EH (cell line): ENCODE measurements around the gene ALX4.

Experiments
- DNase-seq: peaks from one replicate; pipeline ENCODE4 v3.0.0-alpha.2; 2015; ENCODE audit warnings: low read depth

The ALX4 gene

GRCh38 chr11:44267750-44268613 is 42.0 kb downstream of the ALX4 start:
- DNase-seq, result peak; percentile 29

DNA sequence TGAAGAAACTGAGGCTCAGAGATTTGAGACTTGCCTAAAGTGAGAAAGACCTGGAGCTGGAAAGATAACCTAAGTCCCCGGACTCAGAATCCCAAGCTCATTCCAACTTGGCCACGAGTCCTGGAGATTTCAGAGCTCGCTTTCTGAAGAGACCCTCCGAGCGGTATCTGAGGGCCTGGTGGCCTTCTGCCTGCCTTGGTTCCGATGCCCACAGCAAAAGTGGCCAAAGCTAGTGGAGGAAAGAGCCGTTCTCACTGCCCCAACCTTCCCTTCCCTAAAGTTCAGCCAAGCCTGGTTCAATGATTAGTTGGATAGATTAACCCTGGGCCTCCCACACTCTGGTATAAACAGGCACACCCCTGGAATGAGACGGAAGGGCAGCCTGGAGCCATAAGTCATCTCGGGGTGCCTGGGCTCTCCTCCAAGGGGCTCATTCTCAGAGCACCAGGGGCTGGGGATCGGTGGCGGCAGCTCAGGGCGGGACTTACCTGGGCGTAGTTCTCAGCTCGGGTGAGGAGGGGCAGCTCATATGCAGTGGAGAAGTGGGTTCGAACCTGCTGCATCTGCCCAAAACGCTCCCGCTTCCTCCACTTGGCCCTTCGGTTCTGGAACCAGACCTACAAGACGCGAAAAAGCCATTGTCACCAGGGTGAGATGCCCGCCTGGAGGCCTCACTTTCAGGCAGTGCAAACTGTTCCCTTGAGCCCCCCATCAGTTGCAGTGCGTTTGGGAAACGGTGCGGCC is 42.8 kb downstream of the ALX4 start:
- no peak for DNase-seq

DNA sequence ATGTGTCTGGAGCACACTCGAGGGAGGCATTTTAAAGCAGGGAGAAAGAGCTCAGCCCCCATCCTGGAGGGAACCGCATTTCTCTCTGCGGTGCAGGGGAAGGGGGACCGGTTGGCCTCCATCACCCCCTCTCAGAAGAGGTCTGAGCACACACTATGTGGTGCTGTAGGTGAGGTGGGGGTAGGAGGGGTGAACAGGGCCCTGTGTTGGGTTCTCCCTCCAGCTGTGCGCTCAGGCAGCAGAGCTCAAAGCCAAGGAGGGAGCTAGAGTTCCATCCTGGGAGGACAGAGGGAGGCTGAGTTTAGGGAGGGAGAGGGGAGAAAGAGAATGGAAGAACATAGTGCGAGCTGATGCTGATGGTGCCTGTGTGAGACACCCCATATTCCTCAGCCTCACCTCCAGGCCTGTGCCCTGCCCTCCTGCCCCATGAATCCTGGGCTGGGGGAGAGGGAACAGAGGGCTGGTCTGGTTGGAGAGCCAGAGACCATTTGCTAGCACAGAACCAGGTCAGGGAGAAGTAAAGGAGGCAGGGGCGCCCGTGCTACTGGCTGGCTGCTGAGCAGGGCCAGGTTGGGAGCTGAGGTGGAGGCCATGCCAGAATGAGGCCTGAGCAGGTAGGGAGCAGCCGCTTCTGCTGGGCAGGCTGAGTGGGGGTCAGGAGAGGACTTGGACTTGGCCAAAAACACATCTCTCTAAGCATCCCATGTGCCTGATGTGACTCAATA is 43.7 kb downstream of the ALX4 start:
- DNase-seq, result no peak

- no peak for DNase-seq
Observed at GRCh38 chr11:44264761-44265160, 45.2 kb downstream of the ALX4 start.

DNA sequence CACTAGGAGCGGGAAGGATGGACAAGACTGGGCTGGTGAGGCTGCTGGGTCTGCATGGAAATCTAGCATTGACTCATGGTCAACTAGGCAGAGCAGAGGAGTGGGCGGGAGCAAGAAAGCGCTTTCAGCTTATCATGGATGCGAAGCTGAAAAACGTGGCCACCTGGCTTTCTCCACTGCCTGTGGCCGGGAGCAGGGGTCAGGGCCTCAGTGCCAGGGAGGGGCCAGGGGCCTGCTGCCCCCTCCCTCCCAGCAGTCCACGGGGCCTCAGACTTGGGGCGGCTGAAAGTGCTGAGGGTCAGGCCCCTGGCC is 45.5 kb downstream of the ALX4 start:
- DNase-seq, result no peak

- DNase-seq, result no peak
Observed at GRCh38 chr11:44263738-44264437, 46.1 kb downstream of the ALX4 start.

DNA sequence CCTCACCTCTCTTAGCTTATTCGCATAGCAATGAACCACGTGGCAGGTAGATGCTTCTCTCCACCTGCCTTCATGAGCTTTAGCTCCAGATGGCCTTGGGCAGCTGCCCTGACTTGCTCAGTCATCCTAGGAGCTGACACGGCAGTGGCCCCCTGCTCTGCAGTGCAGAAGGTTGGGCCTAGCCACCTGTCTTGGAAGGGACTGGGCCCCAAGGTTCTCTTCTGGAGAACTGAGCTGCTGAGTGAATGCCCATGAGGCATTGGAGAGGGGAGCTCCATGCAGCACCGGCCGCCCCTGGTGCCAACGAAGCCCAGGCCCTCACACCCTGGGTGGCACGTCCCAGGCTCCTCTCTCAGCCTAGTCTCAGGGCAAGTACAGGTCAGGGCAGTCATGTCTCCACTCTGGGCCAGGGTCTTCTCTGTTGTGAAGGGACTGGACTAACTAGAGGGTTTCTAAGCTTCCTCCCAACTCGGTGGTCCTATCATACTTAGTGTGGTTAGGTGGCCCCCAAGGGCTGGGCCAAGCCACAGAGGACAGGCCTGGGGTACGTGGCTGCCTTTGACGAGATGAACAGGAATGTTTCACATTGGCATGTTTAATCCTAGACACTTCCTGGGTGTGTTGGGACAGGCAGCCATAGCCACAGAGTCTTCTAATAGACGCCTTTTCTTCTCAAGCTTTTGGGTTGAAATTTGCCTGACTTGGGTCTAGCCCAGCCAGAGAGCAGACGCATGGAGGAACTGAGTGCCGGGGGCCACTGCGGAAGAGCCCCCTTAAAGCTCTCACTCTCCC is 47.9 kb downstream of the ALX4 start:
- DNase-seq, result no peak

DNA sequence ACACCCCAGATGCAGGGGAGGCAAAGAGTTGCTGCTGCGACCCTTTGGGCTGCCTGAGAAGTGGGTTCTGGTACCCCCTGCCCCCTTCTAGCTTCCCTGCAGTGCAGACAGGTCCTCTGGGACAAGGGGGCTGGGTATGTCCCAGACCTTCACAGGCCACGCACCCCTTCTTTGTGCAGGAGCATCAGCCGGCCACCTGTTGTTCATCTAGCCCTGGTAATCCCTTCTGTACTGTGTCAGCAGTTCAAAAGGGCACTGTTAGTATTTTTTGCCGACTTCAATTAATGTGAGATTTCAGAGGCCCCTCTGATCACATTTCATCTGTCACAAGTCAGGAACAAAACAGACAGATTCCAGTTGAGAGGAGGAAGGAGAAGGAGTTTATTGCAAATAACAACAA is 49.9 kb downstream of the ALX4 start:
- DNase-seq, result no peak

GRCh38 chr11:44258839-44259420 is 51.0 kb downstream of the ALX4 start:
- no peak for DNase-seq

DNA sequence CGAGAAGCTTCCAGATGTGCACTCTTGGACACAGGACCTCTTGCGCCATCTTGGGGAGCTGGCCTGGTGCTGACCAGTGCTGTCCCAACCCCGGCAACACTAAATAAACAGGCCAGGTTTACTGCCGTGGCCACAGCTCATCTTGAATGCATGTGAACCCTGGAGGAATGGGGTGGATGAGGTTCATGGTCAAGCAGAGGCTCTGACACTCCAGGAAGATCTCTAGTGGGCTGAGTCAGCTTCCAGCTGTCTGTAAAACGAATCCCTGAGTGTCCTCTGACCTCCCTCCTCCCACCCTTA is 51.8 kb downstream of the ALX4 start:
- peak; percentile 70 for DNase-seq

GRCh38 chr11:44257338-44258189 is 52.4 kb downstream of the ALX4 start:
- DNase-seq, result no peak

DNA sequence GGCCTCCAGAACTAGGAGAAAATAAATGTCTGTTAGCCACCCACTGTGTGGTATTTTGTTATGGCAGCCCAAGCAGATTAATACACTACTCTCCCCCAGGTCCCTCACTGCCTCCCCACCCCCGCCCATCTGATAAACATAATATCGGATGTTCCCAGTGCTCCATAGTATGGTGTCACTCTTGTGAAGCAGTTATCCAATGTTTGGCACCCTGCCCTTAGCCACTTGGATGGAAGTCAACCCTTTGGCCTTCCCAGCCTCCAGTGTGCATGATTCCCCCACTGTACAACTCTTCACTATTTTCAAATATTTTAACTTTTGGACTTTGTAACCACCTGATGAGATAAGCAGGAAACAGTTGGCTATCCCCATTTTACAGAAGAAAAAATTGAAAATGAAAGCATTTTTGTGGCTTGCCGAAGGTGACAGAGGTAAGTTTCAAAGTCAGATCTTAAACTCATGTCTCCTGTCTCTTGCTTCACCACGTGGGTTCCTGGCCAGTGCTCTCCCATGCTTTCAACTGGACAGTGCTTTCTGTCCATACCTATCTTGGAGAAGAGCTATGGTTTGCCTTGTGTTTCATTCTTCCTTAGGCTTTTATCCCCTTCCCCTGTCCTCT is 53.2 kb downstream of the ALX4 start:
- DNase-seq, result no peak

GRCh38 chr11:44255406-44256071 is 54.4 kb downstream of the ALX4 start:
- DNase-seq, result no peak

GRCh38 chr11:44252999-44253602 is 56.8 kb downstream of the ALX4 start:
- DNase-seq, result no peak

GRCh38 chr11:44250421-44250820 is 59.5 kb downstream of the ALX4 start:
- DNase-seq, result no peak

GRCh38 chr11:44248109-44248508 is 61.8 kb downstream of the ALX4 start:
- DNase-seq, result peak; percentile 24

GRCh38 chr11:44247508-44247907 is 62.4 kb downstream of the ALX4 start:
- DNase-seq, result peak; percentile 27

GRCh38 chr11:44246726-44247125 is 63.2 kb downstream of the ALX4 start:
- peak; percentile 92 for DNase-seq
